Gastroesophageal sphincter (tissue), 4 donors: ENCODE data around the gene BET1. TPM values are rescaled to one million over a fixed set of nuclear protein-coding genes. Genes with fewer than 3 reads are reported as not detected.

Experiments used
- ATAC-seq: fragments of 150-250 bp; one replicate; pipeline ENCODE4 v1.9.1; 2016; ENCODE audit warnings: mild to moderate bottlenecking, moderate library complexity
- H3K27ac ChIP-seq, 4 donors: fragments of 200-600 bp; sonication (generic) in 3 of 4; 1 replicate in 3 of 4; 2 replicates in 1 of 4; pipeline ENCODE4 v1.5.1; 2016 to 2019
- H3K27me3 ChIP-seq: fragments of 200-600 bp; sonication (generic); one replicate; pipeline ENCODE4 v1.5.1; 2019
- H3K36me3 ChIP-seq, 2 donors: fragments of 200-600 bp; sonication (generic); one replicate each; pipeline ENCODE4 v1.5.1; 2019; ENCODE audit warnings: control low read depth in 1 of 2
- H3K4me1 ChIP-seq, 3 donors: fragments of 200-600 bp; sonication (generic); 1 replicate in 2 of 3; 2 replicates in 1 of 3; pipeline ENCODE4 v1.5.1; 2016 to 2019; ENCODE audit warnings: control low read depth in 2 of 3
- H3K4me3 ChIP-seq, 2 donors: fragments of 200-600 bp; sonication (generic); one replicate each; pipeline ENCODE4 v1.5.1; 2019; ENCODE audit warnings: mild to moderate bottlenecking in 1 of 2, moderate library complexity in 1 of 2
- H3K9me3 ChIP-seq, 3 donors: fragments of 200-600 bp; sonication (generic); one replicate each; pipeline ENCODE4 v1.5.1; 2017 to 2019; ENCODE audit warnings: control low read depth in 2 of 3
- EP300 ChIP-seq: sonication (generic); formaldehyde crosslinking; IDR thresholded peaks from one replicate; pipeline ENCODE4 v1.6.1; 2017; ENCODE audit warnings: antibody characterized with exemption, mild to moderate bottlenecking
- POLR2A ChIP-seq, 2 donors: fragments of 450-650 bp; IDR thresholded peaks; one replicate each; pipeline ENCODE4 v1.6.1; 2017; ENCODE audit warnings: antibody characterized with exemption in 2 of 2, mild to moderate bottlenecking in 2 of 2, moderate library complexity in 1 of 2
- POLR2AphosphoS5 ChIP-seq: sonication (generic); formaldehyde crosslinking; IDR thresholded peaks from one replicate; pipeline ENCODE4 v1.6.1; 2017; ENCODE audit warnings: antibody characterized with exemption
- WGBS, 2 donors: methylation state at CpG; one replicate each; pipeline ENCODE4 v1.1.5; 2018; ENCODE audit warnings: low coverage in 1 of 2; 5-methylcytosine and 5-hydroxymethylcytosine counted together
- total RNA-seq, 4 donors: library from RNA; depleted of rRNA; stranded (reverse); fragments of >200 nt; gene quantifications; one replicate each; pipeline ENCODE4 v1.1.0, GENCODE V29; 2016
- TF ChIP-seq, protein P1 (sequence below), 4 experiments: fragments of 200-600 bp in 2 of 4; fragments of 450-650 bp in 2 of 4; sonication (generic) in 1 of 4; IDR thresholded peaks; one replicate each; pipeline ENCODE4 v1.5.1; 2017 to 2019; ENCODE audit warnings: antibody characterized with exemption in 4 of 4, mild to moderate bottlenecking in 2 of 4, moderate library complexity in 2 of 4

Gene BET1
- total RNA-seq, 4 donors from 2014 or later = 13.4 to 22.7 (median 19.4) TPM

DNA sequence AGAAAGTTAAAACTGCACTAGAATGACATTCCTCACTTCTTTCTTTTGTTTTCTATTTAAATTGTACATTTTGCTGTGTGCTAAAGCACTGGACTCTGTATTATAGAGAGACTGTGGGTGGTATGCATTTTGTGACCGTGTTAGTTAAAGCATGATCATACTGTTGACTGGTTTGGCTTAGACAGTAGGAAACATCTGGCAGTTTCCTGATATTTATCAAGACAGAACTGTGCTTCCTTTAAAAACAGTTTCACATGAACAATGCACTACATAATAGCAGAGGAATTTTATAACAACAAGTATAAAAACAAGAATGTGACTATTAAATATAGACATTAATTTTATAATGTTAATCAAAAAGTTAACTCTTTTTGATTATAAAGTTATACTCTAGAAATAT is 59.5 kb downstream of the BET1 start:
- 5 to 11% methylated on average over 1 of the region's 1 CpG for WGBS, 2 donors
- H3K4me3 ChIP-seq = no peak overlapping the region
- ATAC-seq = peak; percentile 48

DNA sequence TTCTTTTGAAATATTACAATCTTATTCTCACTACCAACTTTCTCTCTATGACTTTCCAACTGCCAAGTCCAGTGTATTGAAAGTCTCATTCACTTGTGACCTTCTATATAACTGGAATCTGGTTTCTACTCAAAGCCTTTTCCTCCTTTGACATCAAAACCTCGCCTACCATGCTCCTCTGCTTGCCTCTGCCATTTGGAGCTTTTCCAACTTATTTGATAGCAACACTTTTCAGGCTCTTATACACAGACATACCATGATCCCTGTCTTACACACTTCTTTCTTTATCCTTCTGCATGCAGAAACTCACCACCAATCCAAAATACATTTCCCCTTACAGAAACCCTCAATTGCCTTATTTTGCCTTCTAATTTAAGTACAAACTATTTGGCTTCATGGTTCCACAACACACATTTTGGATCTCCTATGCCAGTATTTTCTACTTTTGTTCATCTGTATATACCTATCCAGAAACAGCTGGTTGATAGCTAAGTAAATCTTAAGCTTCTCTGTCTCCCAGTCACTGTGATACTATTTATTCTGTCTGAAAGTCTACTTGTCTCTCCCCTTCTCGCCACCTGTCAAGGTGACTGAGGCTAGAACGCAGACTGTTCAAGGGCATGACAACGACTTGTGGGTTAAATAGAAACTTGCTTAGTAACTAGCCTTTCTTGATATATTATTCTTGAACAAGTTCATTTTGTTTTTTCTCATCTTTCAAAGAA is 60.2 kb downstream of the BET1 start:
- 47 to 56% methylated on average over 4 of the region's 4 CpGs for WGBS, 2 donors
- no peaks in the 10 kb centered on the region for H3K36me3 ChIP-seq
- no peak overlapping the region for H3K4me3 ChIP-seq
- TF ChIP-seq EP300 (no peak), POLR2AphosphoS5 (no peak), POLR2A (IDR thresholded peaks at IDR 0.05) (no peak)
- TF ChIP-seq, protein P1, sequence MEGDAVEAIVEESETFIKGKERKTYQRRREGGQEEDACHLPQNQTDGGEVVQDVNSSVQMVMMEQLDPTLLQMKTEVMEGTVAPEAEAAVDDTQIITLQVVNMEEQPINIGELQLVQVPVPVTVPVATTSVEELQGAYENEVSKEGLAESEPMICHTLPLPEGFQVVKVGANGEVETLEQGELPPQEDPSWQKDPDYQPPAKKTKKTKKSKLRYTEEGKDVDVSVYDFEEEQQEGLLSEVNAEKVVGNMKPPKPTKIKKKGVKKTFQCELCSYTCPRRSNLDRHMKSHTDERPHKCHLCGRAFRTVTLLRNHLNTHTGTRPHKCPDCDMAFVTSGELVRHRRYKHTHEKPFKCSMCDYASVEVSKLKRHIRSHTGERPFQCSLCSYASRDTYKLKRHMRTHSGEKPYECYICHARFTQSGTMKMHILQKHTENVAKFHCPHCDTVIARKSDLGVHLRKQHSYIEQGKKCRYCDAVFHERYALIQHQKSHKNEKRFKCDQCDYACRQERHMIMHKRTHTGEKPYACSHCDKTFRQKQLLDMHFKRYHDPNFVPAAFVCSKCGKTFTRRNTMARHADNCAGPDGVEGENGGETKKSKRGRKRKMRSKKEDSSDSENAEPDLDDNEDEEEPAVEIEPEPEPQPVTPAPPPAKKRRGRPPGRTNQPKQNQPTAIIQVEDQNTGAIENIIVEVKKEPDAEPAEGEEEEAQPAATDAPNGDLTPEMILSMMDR (IDR thresholded peaks at IDR 0.05) = no peak
- no peak overlapping the region for H3K27ac ChIP-seq
- H3K9me3 ChIP-seq = no peaks in the 10 kb centered on the region
- no peak for ATAC-seq
- no peaks in the 10 kb centered on the region for H3K4me1 ChIP-seq
- H3K27me3 ChIP-seq = no peaks in the 10 kb centered on the region

More for the DNA sequence above, 59.5 kb downstream of the BET1 start:
- Histone ChIP-seq H3K27ac (no peak overlapping the region), H3K4me1 (no peaks in the 10 kb centered on the region), H3K36me3 (no peaks in the 10 kb centered on the region), H3K9me3 (no peaks in the 10 kb centered on the region), H3K27me3 (no peaks in the 10 kb centered on the region)
- TF ChIP-seq POLR2AphosphoS5 (no peak), POLR2A (IDR thresholded peaks at IDR 0.05) (no peak), EP300 (no peak)
- TF ChIP-seq, protein P1 (IDR thresholded peaks at IDR 0.05) = no peak

Other genes starting within 250 kb of the BET1 start
- 10 to 100 TPM in 1 of 4 donors, 1 to 10 TPM in 2, under 1 TPM in 1; 0.85 to 40.1 (median 5.6) TPM for gene TFPI2, start 113.6 kb downstream of the BET1 start, total RNA-seq
- gene GNGT1, start 97.8 kb downstream of the BET1 start, total RNA-seq = not detected
- gene GNG11, start 82.6 kb downstream of the BET1 start, total RNA-seq = 10 to 100 TPM; 14.2 to 36.5 (median 26.1) TPM